IPS-11a (cell line): Measurements from ENCODE around the gene MS4A10.
"Not testable (repeated sequence)": the region's sequence is repeated elsewhere in the genome, so short reads cannot be mapped to it uniquely, and the experiment has no call there.

Experiments used
- H3K4me3 ChIP-seq: one replicate; pipeline ENCODE4 v1.5.1; 2013; ENCODE audit warnings: low read depth, low read length, control low read depth

The MS4A10 gene

GRCh38 chr11:60785136-60785535, at the start of gene MS4A10:
MS4A10 (plus strand) TSS chr11:60785333; CDS start chr11:60790336, 5,003 bp downstream.
- H3K4me3 ChIP-seq, result no peak within 1 kb of the TSS

DNA sequence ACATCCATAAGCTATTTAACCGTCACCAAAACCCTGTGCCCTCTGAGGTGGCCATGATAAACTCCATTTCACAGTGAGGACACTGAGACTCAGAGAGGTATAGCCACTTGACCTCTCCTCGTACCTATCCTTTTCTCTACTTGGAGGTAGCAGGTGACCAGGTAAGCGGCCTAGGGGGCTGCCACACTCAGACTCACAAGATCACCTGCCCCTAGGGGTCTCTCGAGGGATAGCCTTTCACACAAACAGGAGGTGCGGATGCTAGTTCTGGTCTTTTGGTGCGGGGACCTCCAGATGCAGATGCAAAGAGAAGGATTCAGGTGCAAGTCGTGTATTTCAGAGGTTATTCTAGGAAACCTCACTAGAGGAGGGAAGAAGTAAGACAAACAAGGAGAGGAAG, 46.0 kb upstream of the MS4A10 start:
- no peak overlapping the region for H3K4me3 ChIP-seq

DNA sequence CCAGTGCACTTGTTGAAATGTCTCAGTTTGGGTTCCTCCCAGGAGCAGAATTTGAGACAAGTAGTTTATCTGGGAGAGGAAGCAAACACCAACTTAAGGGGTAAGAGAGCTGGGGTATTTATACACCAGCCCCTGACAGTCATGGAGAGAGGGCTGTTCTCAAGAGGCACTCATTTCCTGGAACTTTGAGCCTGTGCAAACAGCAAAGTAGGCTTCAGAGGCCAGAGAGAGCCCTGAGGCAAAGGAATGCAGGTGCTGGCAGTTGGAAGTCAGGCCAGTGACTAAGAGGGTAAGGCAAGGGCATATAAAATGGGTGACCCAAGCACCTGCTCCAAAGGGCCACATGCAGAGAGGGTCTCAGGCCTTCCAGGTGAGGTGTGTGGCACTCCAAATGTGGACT, 44.6 kb upstream of the MS4A10 start:
- H3K4me3 ChIP-seq, result no peak overlapping the region

DNA sequence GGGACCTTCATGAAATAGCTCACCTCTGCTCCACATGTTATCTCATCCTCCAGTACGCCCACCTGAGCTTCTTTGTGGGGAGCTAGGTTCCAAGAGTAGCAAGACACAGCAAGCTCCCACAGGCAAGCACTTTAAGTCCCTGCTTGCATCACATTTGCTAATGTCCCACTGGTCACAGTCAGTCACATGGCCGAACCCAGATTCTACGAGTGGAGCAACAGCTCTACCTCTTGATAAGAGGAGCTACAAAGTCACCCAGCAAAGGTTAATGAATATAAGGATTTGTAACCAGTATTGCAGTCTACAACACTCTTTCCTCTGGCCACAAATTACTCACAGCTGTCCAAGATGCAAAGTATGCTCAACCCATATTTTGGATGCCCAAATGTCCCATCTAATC, 43.7 kb upstream of the MS4A10 start:
- H3K4me3 ChIP-seq, result no peak overlapping the region

- H3K4me3 ChIP-seq, result no peak overlapping the region
These were observed 42.1 kb upstream of the MS4A10 start for GRCh38 chr11:60743058-60743457.

DNA sequence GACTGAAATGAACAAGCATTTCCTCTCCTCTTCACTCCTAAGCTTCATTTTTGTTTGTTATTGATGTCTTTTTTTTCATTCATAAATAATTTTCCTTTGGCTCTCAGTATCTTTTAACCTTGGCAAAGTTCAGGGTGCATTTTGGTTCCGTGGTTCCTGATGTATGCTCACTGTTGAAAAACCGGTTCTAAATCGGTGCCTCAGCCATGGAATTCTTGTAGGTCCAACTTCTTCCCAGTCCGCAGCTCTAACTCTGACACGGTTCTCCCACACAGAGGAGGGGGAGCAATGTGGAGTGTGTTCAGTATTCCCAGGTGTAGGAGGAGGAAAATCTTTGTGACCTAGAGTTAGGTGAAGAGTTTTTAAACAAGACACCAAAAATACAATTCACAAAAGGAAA, 41.0 kb upstream of the MS4A10 start:
- H3K4me3 ChIP-seq, result no peak overlapping the region

DNA sequence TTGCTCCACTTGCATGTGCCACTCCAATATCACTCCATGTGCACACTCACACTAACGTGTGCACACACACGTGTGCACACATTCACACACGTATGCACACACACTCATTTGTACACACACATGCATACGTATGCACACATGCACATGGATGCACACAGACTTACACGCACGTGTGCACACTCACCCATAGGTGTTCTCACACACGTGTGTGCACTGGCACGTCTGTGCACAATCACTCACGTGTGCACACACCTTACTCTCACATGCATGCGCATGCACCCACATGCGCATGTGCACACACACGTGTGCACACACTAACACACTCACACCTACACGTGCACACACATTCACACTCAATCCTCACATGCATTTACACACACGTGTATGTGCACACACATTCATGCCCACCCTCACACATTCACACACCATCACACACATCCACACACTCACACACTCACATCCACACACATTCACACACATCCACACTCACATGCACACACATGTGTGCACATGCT, 37.7 kb upstream of the MS4A10 start:
- no peak overlapping the region for H3K4me3 ChIP-seq

DNA sequence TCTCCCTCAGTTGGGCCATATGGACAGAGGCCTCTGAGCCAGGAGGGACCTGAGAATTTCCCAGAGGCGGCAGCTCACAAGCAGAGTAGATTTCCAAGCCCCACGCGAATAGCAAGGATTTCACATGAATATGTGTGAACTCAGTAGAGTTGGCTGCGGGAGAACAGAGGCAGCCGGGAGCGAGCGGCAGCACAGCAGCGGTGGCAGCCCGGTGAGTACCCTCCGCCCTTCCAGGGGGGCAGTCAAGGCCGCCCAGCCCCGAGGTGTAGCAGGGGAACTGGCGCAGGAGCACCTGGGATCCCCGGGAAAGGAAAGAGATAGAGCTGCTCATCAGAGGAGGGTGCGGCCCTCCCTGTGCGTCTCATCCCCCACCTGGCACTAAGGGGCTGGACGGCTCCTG, 36.9 kb upstream of the MS4A10 start:
- no peak overlapping the region for H3K4me3 ChIP-seq

GRCh38 chr11:60748821-60749220, 36.3 kb upstream of the MS4A10 start:
- no peak overlapping the region for H3K4me3 ChIP-seq

GRCh38 chr11:60750911-60751310, 34.2 kb upstream of the MS4A10 start:
- H3K4me3 ChIP-seq, result no peak overlapping the region

DNA sequence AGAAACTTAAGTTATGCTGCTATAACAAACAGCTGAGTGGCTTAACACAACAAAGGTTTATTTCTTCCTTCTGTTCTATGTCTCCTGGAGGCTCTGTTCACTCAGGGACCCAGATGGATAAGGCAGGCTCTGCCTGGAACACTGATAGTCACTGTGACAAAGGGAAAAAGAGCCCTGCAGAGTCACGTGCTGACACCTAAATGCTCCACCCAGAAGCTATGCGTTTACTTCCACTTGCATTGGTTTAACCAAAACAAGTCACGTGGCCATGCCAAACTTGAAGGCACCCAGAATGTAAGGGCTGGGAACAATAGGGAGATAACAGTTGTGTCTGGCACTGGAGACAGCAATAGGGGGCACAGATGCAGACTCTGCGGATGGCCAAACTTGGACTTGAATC, 31.8 kb upstream of the MS4A10 start:
- no peak overlapping the region for H3K4me3 ChIP-seq

DNA sequence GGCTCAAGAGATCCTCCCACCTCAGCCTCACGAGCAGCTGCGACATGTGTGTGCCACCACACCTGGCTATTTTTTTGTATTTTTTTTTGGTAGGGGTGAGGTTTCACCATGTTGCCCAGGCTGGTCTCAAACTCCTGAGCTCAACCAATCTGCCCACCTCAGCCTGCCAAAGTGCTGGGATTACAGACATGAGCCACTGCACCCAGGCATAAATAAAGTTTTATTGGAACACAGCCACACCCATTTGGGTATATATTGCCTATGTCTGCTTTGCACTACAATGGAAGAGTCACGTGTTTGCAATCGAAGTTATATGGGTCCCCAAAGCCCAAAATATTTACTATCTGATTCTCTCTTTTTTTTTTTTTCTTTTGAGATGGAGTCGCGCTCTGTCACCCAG, 30.2 kb upstream of the MS4A10 start:
- H3K4me3 ChIP-seq, result no peak overlapping the region

GRCh38 chr11:60756307-60757032, 28.7 kb upstream of the MS4A10 start, which contains the start of gene MS4A15:
MS4A15 (plus strand) TSS chr11:60756867; CDS start chr11:60763734, 6,867 bp downstream.
- H3K4me3 ChIP-seq, result no peak within 1 kb of the TSS

GRCh38 chr11:60757231-60757800, 27.8 kb upstream of the MS4A10 start:
- no peak overlapping the region for H3K4me3 ChIP-seq

DNA sequence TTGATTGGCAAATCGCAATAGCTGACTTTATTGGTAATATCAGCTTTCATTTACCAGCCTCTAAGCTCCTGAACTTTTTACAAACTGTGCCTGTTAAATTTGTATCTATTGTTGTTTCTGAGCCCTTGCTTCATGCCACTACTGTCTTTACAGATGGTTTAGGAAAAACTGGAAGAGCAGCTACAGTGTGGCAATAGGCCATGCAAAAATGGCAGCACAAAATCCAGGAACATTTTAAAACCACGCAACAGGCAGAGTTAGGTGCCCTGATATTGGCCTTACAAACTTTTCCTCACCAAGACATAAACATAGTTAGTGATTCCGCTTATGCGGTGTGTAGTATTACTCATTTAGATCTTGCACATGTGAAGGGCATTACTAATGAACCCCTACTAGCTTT, 26.5 kb upstream of the MS4A10 start:
- H3K4me3 ChIP-seq, result not testable (repeated sequence)

GRCh38 chr11:60759438-60760225, 25.5 kb upstream of the MS4A10 start:
- H3K4me3 ChIP-seq, result not testable (repeated sequence)

GRCh38 chr11:60761436-60762190, 23.5 kb upstream of the MS4A10 start:
- H3K4me3 ChIP-seq, result no peak overlapping the region

DNA sequence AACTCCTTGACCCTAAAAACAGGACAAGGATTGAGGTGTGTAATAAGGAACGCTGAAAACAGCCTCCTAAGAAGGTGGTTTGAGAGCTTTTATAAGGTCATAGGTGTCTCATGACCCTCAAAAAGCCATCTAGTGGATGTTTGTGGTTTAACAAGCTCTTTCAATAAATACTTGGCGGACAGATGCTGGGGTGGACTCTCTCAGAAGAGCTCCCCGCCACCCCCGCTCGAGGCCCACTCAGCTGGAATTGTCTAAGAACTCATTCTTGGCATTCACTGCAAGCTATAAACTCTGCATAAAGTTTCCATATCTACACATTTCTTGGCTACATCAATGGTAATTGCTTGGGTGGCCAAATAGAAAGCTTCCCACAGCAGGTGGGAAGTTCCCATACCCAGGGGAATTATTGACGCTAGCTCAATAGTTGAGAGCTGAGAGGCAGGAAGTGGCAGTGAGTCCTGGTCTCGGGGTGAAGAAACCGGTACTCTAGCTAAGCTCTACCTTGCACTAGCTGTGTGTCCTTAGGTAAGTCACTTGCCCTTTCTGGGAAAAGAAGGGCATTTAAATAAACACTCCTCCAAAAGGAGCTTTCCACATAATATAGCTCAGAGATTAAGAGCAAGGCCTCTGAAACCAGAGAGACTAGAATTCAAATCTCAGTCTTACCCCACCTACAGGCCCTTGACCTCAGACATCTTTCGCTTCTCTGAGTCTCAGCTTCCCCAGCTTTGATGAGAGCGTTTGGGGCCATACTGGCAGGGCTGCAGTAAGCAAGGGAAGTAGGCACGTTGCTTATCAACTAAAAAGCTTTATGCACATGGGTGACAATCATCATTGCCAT, 22.1 kb upstream of the MS4A10 start:
- no peak overlapping the region for H3K4me3 ChIP-seq

GRCh38 chr11:60763692-60764369, 21.3 kb upstream of the MS4A10 start:
- H3K4me3 ChIP-seq, result no peak overlapping the region

DNA sequence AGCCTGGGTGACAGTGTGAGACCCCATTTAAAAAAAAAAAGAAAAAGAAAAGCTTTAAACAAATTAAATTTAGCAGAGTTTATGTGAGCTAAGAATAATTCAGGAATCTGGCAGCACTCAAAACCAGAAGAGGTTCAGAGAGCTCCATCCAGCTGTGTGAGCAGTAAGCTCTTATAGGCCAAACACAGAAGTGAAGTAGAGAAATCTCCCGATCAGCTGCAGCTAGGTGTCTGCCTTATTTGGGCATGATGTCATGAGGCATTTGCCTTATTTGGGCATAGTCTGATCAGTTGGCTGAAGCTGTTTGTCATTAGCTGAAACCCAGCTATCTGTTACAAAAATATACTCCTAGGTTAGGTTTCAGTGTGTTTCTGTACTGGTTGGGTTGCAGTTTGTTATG, 20.3 kb upstream of the MS4A10 start:
- no peak overlapping the region for H3K4me3 ChIP-seq
